ENCODE data around the gene ARF4.

ARF4 gene

DNA sequence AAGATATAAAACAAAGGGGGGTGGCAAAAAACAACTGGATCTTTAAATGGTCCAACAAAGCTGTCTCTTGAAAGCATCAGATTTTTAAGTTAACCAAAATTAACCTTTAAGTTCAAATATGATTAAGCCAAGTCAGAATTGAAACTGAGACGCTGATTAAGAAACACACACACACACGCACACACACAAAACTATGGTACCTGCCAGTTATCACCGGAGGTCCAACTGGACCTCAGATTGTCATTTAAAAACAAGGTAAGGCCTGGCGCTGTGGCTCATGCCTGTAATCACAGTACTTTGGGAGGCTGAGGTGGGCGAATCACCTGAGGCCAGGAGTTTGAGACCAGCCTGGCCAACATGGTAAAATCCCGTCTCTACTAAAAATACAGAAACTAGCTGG, 10.4 kb downstream of the ARF4 start:
- no peak for TF ChIP-seq CTCF (IDR thresholded peaks at IDR 0.05; ENCODE audit: borderline replicate concordance, control extremely low read depth, extremely low read depth, insufficient read depth, missing control alignments)
- DNase-seq (ENCODE audit: low spot score) = no peak
- in situ Hi-C loops (cut with MboI; ENCODE audit: low sequenced_read_pairs, unreplicated experiment) = no loop called here

- in situ Hi-C loops (cut with MboI; ENCODE audit: low sequenced_read_pairs, unreplicated experiment) = no loop called here
- DNase-seq (ENCODE audit: low spot score) = no peak
- no peak for TF ChIP-seq CTCF (IDR thresholded peaks at IDR 0.05; ENCODE audit: borderline replicate concordance, control extremely low read depth, extremely low read depth, insufficient read depth, missing control alignments)
Measured at GRCh38 chr3:57583544-57583943, 13.6 kb downstream of the ARF4 start.

GRCh38 chr3:57582474-57583168, 14.5 kb downstream of the ARF4 start:
- no peak for TF ChIP-seq CTCF (IDR thresholded peaks at IDR 0.05; ENCODE audit: borderline replicate concordance, control extremely low read depth, extremely low read depth, insufficient read depth, missing control alignments)
- in situ Hi-C loops (cut with MboI; ENCODE audit: low sequenced_read_pairs, unreplicated experiment) = no loop called here
- DNase-seq (ENCODE audit: low spot score) = no peak

DNA sequence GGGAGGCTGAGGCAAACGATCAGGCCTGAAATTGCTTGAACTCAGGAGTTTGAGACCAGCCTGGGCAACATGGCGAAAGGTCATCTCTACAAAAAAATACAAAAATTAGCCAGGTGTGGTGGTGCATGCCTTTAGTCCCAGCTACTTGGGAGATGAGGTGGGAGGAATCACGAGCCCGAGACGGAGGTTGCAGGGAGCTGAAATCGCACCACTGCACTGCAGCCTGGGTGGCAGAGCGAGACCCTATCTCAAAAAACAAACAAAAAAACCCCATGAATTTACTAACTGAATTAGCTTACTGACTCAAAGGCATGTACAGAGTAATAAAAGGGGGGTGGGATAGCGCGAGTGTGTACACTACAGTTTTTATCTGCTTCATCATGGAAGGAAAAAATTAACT, 19.3 kb downstream of the ARF4 start:
- in situ Hi-C loops (cut with MboI; ENCODE audit: low sequenced_read_pairs, unreplicated experiment) = no loop called here
- TF ChIP-seq CTCF (IDR thresholded peaks at IDR 0.05; ENCODE audit: borderline replicate concordance, control extremely low read depth, extremely low read depth, insufficient read depth, missing control alignments) = no peak

GRCh38 chr3:57575966-57576626, 21.0 kb downstream of the ARF4 start:
- in situ Hi-C loops (cut with MboI; ENCODE audit: low sequenced_read_pairs, unreplicated experiment) = no loop called here
- TF ChIP-seq CTCF (IDR thresholded peaks at IDR 0.05; ENCODE audit: borderline replicate concordance, control extremely low read depth, extremely low read depth, insufficient read depth, missing control alignments) = no peak
- DNase-seq (ENCODE audit: low spot score) = no peak

More for the DNA sequence above, 19.3 kb downstream of the ARF4 start:
- no peak for DNase-seq (ENCODE audit: low spot score)

GRCh38 chr3:57572096-57572495, 25.0 kb downstream of the ARF4 start:
- no peak for TF ChIP-seq CTCF (IDR thresholded peaks at IDR 0.05; ENCODE audit: borderline replicate concordance, control extremely low read depth, extremely low read depth, insufficient read depth, missing control alignments)
- in situ Hi-C loops (cut with MboI; ENCODE audit: low sequenced_read_pairs, unreplicated experiment) = no loop called here

More at GRCh38 chr3:57572096-57572495, 25.0 kb downstream of the ARF4 start:
- no peak for DNase-seq (ENCODE audit: low spot score)

Data from GM13976 (cell line).